KG1 (cell line): Measurements from ENCODE around the gene NR2C2AP.

Experiments
- DNase-seq: peaks from one replicate; lab custom pipeline; 2025; lab: John Stamatoyannopoulos, UW

Gene NR2C2AP

GRCh38 chr19:19214892-19215291 lies 11.7 kb upstream of the NR2C2AP start:
- DNase-seq, result no peak

GRCh38 chr19:19214159-19214490 lies 10.9 kb upstream of the NR2C2AP start:
- no peak for DNase-seq

- no peak for DNase-seq
Observed at GRCh38 chr19:19213426-19214158, 10.4 kb upstream of the NR2C2AP start.

GRCh38 chr19:19212916-19213315 lies 9.7 kb upstream of the NR2C2AP start:
- no peak for DNase-seq

- DNase-seq, result no peak
Observed at GRCh38 chr19:19211499-19212420, 8.5 kb upstream of the NR2C2AP start, which contains the start of gene NCAN. TSS of gene NCAN (plus strand) at chr19:19211958. CDS start at chr19:19216954, 4,996 bp downstream.

GRCh38 chr19:19209372-19209771 lies 6.2 kb upstream of the NR2C2AP start:
- no peak for DNase-seq

GRCh38 chr19:19207637-19208572 lies 4.7 kb upstream of the NR2C2AP start:
- DNase-seq, result no peak

GRCh38 chr19:19206938-19207337 lies 3.7 kb upstream of the NR2C2AP start:
- DNase-seq, result no peak

GRCh38 chr19:19205416-19206410 lies 2.5 kb upstream of the NR2C2AP start:
- DNase-seq, result no peak

GRCh38 chr19:19204181-19204580 lies 967 bp upstream of the NR2C2AP start:
- DNase-seq, result no peak

GRCh38 chr19:19202707-19203011 lies 555 bp downstream of the NR2C2AP start:
- DNase-seq, result no peak

GRCh38 chr19:19201697-19202630 lies 1.2 kb downstream of the NR2C2AP start:
- DNase-seq, result no peak

GRCh38 chr19:19193926-19194325 lies 9.3 kb downstream of the NR2C2AP start:
- no peak for DNase-seq

GRCh38 chr19:19192910-19193423 lies 10.2 kb downstream of the NR2C2AP start:
- DNase-seq, result no peak

GRCh38 chr19:19192078-19192882 lies 10.9 kb downstream of the NR2C2AP start, which contains the start of the genes BORCS8 and RFXANK:
TSS of gene BORCS8 (minus strand) at chr19:19192152. CDS start at chr19:19192117, 35 bp downstream.
TSS of gene RFXANK (plus strand) at chr19:19192258. CDS start at chr19:19193947, 1,689 bp downstream.
- peak; percentile 99 for DNase-seq

- no peak for DNase-seq
Observed at GRCh38 chr19:19191768-19192077, 11.5 kb downstream of the NR2C2AP start.

GRCh38 chr19:19186742-19187141 lies 16.5 kb downstream of the NR2C2AP start:
- DNase-seq, result no peak

GRCh38 chr19:19185853-19186740 lies 17.1 kb downstream of the NR2C2AP start:
- peak; percentile 26 for DNase-seq
